HL-60 (cell line): ENCODE results near the gene RUNX1.

Source experiments
- DNase-seq, 2 experiments: peaks; one replicate each; pipeline ENCODE4 v3.0.0-alpha.2; 2010 to 2020; ENCODE audit warnings: low read depth in 1 of 2, low spot score in 1 of 2
- H3K27ac ChIP-seq: fragments of 250-450 bp; sonication (Bioruptor Pico); replicated peaks from 2 replicates; pipeline ENCODE4 v1.5.1; 2020; ENCODE audit warnings: mild to moderate bottlenecking, moderate library complexity
- H3K27me3 ChIP-seq: fragments of 250-450 bp; sonication (Bioruptor Pico); 2 replicates; pipeline ENCODE4 v1.5.1; 2021; ENCODE audit warnings: mild to moderate bottlenecking, moderate library complexity; ENCODE audit not compliant: insufficient read depth, poor library complexity, severe bottlenecking
- H3K4me3 ChIP-seq: replicated peaks from 2 replicates; pipeline ENCODE4 v1.5.1; 2011; ENCODE audit warnings: mild to moderate bottlenecking, control low read depth, low read length; ENCODE audit not compliant: insufficient read depth
- CTCF ChIP-seq: IDR thresholded peaks from one replicate; pipeline ENCODE4 v1.5.1; 2011; ENCODE audit warnings: low read length, control low read depth, inconsistent platforms; ENCODE audit not compliant: insufficient read depth
- GABPA ChIP-seq: IDR thresholded peaks from 2 replicates; pipeline ENCODE4 v1.6.1; 2012; ENCODE audit warnings: low read depth
- POLR2AphosphoS5 ChIP-seq: IDR thresholded peaks from 2 replicates; pipeline ENCODE4 v1.6.1; 2012; ENCODE audit warnings: low read depth
- REST ChIP-seq: IDR thresholded peaks from 2 replicates; pipeline ENCODE4 v1.6.1; 2012; ENCODE audit warnings: low read depth; ENCODE audit not compliant: insufficient replicate concordance
- SPI1 ChIP-seq: IDR thresholded peaks from 2 replicates; pipeline ENCODE4 v1.6.1; 2012; ENCODE audit warnings: low read depth, mild to moderate bottlenecking, borderline replicate concordance

RUNX1 gene

GRCh38 chr21:34797201-34797525 is 251.9 kb downstream of the RUNX1 start:
- Histone ChIP-seq H3K27me3 (no peaks in the 10 kb centered on the region), H3K4me3 (no peak overlapping the region), H3K27ac (no peak overlapping the region)
- no peak for TF ChIP-seq CTCF
- DNase-seq: no peak

GRCh38 chr21:34796518-34797200 is 252.4 kb downstream of the RUNX1 start:
- no peaks in the 10 kb centered on the region for H3K27me3 ChIP-seq
- no peak for DNase-seq
- TF ChIP-seq REST: no peak
- TF ChIP-seq SPI1: no peak
- TF ChIP-seq GABPA: no peak
- TF ChIP-seq POLR2AphosphoS5: no peak
- no peak for TF ChIP-seq CTCF
- H3K4me3 ChIP-seq: no peak overlapping the region
- H3K27ac ChIP-seq: no peak overlapping the region

GRCh38 chr21:34795548-34796180 is 253.4 kb downstream of the RUNX1 start:
- Histone ChIP-seq H3K27me3 (no peaks in the 10 kb centered on the region), H3K4me3 (no peak overlapping the region), H3K27ac (no peak overlapping the region)
- DNase-seq: no peak
- TF ChIP-seq GABPA: no peak
- TF ChIP-seq CTCF: no peak
- no peak for TF ChIP-seq SPI1
- no peak for TF ChIP-seq REST
- TF ChIP-seq POLR2AphosphoS5: no peak; the same call in 1 of the 2 replicates

- H3K27ac ChIP-seq: no peak overlapping the region
- no peak for DNase-seq
- H3K4me3 ChIP-seq: no peak overlapping the region
- H3K27me3 ChIP-seq: no peaks in the 10 kb centered on the region
- TF ChIP-seq REST: no peak
- no peak for TF ChIP-seq SPI1
- no peak for TF ChIP-seq POLR2AphosphoS5
- no peak for TF ChIP-seq GABPA
- no peak for TF ChIP-seq CTCF
Measured at GRCh38 chr21:34795175-34795547, 253.9 kb downstream of the RUNX1 start.
